ENCODE data around the gene CRYAA. TPM values are rescaled to one million over a fixed set of nuclear protein-coding genes. Genes with fewer than 3 reads are reported as not detected.

Gene CRYAA
- total RNA-seq, 1 experiment from 2014 or later: not detected

DNA sequence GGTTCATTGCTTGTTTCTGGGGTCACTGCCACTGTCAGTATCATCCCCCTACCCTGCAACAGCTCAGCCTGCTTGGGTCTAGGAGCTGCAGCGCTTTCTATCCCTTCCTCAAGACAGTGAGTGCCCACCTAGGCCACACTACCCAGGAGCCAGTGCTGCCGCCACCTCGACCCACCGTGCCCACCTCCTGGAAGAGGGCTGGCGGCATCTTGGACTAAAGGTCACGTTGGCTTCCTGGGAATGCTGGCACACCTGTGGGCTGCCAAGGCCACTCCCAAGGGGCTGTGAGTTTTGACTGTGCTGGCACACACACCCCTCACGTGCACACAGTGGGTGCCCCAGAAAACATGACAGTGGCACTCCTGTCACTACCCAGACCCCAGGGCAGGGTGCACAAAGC lies 22.1 kb downstream of the CRYAA start:
- TF ChIP-seq, protein P1, sequence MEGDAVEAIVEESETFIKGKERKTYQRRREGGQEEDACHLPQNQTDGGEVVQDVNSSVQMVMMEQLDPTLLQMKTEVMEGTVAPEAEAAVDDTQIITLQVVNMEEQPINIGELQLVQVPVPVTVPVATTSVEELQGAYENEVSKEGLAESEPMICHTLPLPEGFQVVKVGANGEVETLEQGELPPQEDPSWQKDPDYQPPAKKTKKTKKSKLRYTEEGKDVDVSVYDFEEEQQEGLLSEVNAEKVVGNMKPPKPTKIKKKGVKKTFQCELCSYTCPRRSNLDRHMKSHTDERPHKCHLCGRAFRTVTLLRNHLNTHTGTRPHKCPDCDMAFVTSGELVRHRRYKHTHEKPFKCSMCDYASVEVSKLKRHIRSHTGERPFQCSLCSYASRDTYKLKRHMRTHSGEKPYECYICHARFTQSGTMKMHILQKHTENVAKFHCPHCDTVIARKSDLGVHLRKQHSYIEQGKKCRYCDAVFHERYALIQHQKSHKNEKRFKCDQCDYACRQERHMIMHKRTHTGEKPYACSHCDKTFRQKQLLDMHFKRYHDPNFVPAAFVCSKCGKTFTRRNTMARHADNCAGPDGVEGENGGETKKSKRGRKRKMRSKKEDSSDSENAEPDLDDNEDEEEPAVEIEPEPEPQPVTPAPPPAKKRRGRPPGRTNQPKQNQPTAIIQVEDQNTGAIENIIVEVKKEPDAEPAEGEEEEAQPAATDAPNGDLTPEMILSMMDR (IDR thresholded peaks at IDR 0.05; ENCODE audit: unreplicated experiment): no peak
- H3K9me3 Mint-ChIP-seq (ENCODE audit: low read depth, unreplicated experiment): no peaks in the 10 kb centered on the region
- H3K4me1 Mint-ChIP-seq (ENCODE audit: low read depth, unreplicated experiment): peaks cover 18% of the 10 kb centered on the region
- CTCF ChIA-PET: no interaction called here
- no peak for DNase-seq
- no TSS peak for BruUV-seq (replicated peaks)
- H3K27me3 Mint-ChIP-seq (ENCODE audit: unreplicated experiment): peaks cover 22% of the 10 kb centered on the region
- no peak overlapping the region for H3K4me3 Mint-ChIP-seq (ENCODE audit: low read depth, unreplicated experiment)
- intact Hi-C loops (cut with micrococcal nuclease; ENCODE audit: unreplicated experiment): no loop called here
- H3K27ac Mint-ChIP-seq (ENCODE audit: unreplicated experiment): no peak overlapping the region
- H3K36me3 Mint-ChIP-seq (ENCODE audit: insufficient read depth, unreplicated experiment): peaks cover 15% of the 10 kb centered on the region

DNA sequence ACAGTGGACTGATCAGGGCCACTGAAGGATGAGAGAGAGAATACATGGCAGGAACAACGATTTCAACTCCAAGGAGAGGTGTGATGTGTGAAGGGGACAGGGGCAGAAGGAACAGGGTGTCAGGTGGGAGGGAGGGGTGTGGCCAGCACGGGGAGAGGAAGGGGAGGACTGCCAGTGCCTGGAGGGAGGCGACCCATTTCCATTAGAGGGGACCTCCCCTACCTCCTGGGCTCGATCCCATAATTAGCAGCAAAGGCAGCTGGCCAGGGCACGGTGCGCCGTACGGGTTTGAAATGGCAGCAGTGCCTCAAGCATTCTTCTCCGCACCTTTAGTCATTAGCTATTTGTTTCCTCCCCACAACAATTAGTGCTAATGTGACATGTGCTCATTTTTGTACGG lies 22.7 kb downstream of the CRYAA start:
- Mint-ChIP-seq H3K4me3 (ENCODE audit: low read depth, unreplicated experiment) (no peak overlapping the region), H3K36me3 (ENCODE audit: insufficient read depth, unreplicated experiment) (peaks cover 15% of the 10 kb centered on the region), H3K4me1 (ENCODE audit: low read depth, unreplicated experiment) (peaks cover 24% of the 10 kb centered on the region), H3K27ac (ENCODE audit: unreplicated experiment) (no peak overlapping the region), H3K27me3 (ENCODE audit: unreplicated experiment) (peaks cover 22% of the 10 kb centered on the region), H3K9me3 (ENCODE audit: low read depth, unreplicated experiment) (no peaks in the 10 kb centered on the region)
- no TSS peak for BruUV-seq (replicated peaks)
- CTCF ChIA-PET: no interaction called here
- TF ChIP-seq, protein P1 (IDR thresholded peaks at IDR 0.05; ENCODE audit: unreplicated experiment): no peak
- DNase-seq: no peak
- intact Hi-C loops (cut with micrococcal nuclease; ENCODE audit: unreplicated experiment): no loop called here

DNA sequence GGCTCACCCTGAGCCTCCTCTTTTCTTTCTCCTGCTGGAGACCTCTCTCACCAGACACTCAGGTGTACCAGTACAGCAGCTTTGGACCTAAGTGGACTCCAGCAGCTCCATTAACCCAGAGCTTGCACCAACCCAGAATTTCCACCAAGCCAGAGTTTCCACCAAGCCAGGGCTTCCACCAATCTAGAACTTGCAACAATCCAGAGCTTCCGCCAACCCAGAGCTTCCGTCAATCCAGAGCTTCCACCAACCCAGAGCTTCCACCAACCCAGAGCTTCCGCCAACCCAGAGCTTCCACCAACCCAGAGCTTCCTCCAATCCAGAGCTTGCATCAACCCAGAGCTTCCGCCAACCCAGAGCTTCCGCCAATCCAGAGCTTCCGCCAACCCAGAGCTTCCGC lies 23.2 kb downstream of the CRYAA start:
- H3K4me1 Mint-ChIP-seq (ENCODE audit: low read depth, unreplicated experiment): peaks cover 28% of the 10 kb centered on the region
- BruUV-seq (replicated peaks): no TSS peak

DNA sequence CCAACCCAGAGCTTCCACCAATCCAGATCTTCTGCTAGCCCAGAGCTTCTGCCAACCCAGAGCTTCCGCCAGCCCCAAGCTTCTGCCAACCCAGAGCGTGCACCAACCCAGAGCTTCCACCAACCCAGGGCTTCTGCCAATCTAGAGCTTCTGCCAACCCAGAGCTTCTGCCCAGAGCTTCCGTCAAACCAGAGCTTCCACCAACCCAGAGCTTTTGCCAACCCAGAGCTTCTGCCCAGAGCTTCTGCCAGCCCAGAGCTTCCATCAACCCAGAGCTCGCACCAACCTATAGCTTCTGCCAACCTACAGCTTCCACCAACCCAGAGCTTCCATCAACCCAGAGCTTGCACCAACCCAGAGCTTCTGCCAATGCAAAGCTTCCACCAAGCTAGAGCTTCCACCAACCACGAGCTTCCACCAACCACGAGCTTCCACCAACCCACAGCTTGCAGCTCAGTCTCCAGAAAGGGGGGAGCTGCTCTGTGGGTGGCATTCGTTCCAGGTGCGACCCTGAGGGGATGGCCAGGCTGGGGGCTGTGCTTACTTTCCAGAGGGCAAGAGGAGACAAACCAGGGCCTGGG lies 23.8 kb downstream of the CRYAA start:
- Mint-ChIP-seq H3K4me3 (ENCODE audit: low read depth, unreplicated experiment) (no peak overlapping the region), H3K9me3 (ENCODE audit: low read depth, unreplicated experiment) (no peaks in the 10 kb centered on the region), H3K27me3 (ENCODE audit: unreplicated experiment) (peaks cover 22% of the 10 kb centered on the region), H3K36me3 (ENCODE audit: insufficient read depth, unreplicated experiment) (peaks cover 21% of the 10 kb centered on the region), H3K27ac (ENCODE audit: unreplicated experiment) (no peak overlapping the region), H3K4me1 (ENCODE audit: low read depth, unreplicated experiment) (peaks cover 34% of the 10 kb centered on the region)
- no peak for DNase-seq
- no TSS peak for BruUV-seq (replicated peaks)
- TF ChIP-seq, protein P1 (IDR thresholded peaks at IDR 0.05; ENCODE audit: unreplicated experiment): no peak
- intact Hi-C loops (cut with micrococcal nuclease; ENCODE audit: unreplicated experiment): no loop called here
- CTCF ChIA-PET: no interaction called here

More for the DNA sequence above, 23.2 kb downstream of the CRYAA start:
- DNase-seq: no peak
- TF ChIP-seq, protein P1 (IDR thresholded peaks at IDR 0.05; ENCODE audit: unreplicated experiment): no peak
- Mint-ChIP-seq H3K4me3 (ENCODE audit: low read depth, unreplicated experiment) (no peak overlapping the region), H3K27me3 (ENCODE audit: unreplicated experiment) (peaks cover 22% of the 10 kb centered on the region), H3K36me3 (ENCODE audit: insufficient read depth, unreplicated experiment) (peaks cover 16% of the 10 kb centered on the region), H3K27ac (ENCODE audit: unreplicated experiment) (no peak overlapping the region), H3K9me3 (ENCODE audit: low read depth, unreplicated experiment) (no peaks in the 10 kb centered on the region)
- intact Hi-C loops (cut with micrococcal nuclease; ENCODE audit: unreplicated experiment): no loop called here
- CTCF ChIA-PET: no interaction called here

All from Calu3 (cell line).